Testis (tissue), 3 donors: ENCODE data around the gene SRGAP2B. TPM values are rescaled to one million over a fixed set of nuclear protein-coding genes. Genes with fewer than 3 reads are reported as not detected.
"Not testable (repeated sequence)": the region's sequence is repeated elsewhere in the genome, so short reads cannot be mapped to it uniquely, and the experiment has no call there.

Experiments
- DNase-seq: peaks from one replicate; pipeline ENCODE4 v3.0.0-alpha.2; 2019
- H3K27ac ChIP-seq, 2 donors: fragments of 200-600 bp; sonication (generic); one replicate each; pipeline ENCODE4 v1.5.1; 2019
- H3K27me3 ChIP-seq: fragments of 200-600 bp; sonication (generic); one replicate; pipeline ENCODE4 v1.5.1; 2019
- H3K36me3 ChIP-seq: fragments of 200-600 bp; sonication (generic); one replicate; pipeline ENCODE4 v1.5.1; 2017; ENCODE audit warnings: low read depth; ENCODE audit errors: missing control alignments
- H3K4me1 ChIP-seq: fragments of 200-600 bp; sonication (generic); one replicate; pipeline ENCODE4 v1.5.1; 2019
- H3K4me3 ChIP-seq, 2 donors: fragments of 200-600 bp; sonication (generic); one replicate each; pipeline ENCODE4 v1.5.1; 2017 to 2019
- H3K9me3 ChIP-seq: fragments of 200-600 bp; sonication (generic); one replicate; pipeline ENCODE4 v1.5.1; 2017
- WGBS, 2 donors: methylation state at CpG; one replicate each; pipeline ENCODE4 v1.1.5; 2018; 5-methylcytosine and 5-hydroxymethylcytosine counted together
- intact Hi-C: fragments of 100-400 bp; cut with DNase I; formaldehyde crosslinking; loops from one replicate; pipeline ENCODE4 v1.15.1; 2023; ENCODE audit warnings: low total_unique reads
- polyA plus RNA-seq: library from polyadenylated mRNA; stranded (reverse); fragments of 350-450 nt; fragmentation: Illumina TruSeq; extraction: RNeasy Lipid Tissue Mini Kit (QIAGEN cat#74804); gene quantifications from one replicate; pipeline ENCODE4 v1.2.3, GENCODE V29; 2014; ENCODE audit warnings: low read depth, low replicate concordance; ENCODE audit not compliant: insufficient read depth
- total RNA-seq, 2 donors: library from RNA; depleted of rRNA; stranded (reverse); fragments of >200 nt; gene quantifications; one replicate each; pipeline ENCODE4 v1.2.3, GENCODE V29; 2016

SRGAP2B gene
- total and polyA plus RNA-seq, 3 donors from 2014 or later = 9.8 to 12.9 (median 11.7) TPM

GRCh38 chr1:145019709-145020108 is 75.4 kb downstream of the SRGAP2B start:
- H3K36me3 ChIP-seq, DNase-seq, H3K27ac ChIP-seq, intact Hi-C loops, H3K27me3 ChIP-seq, H3K4me3 ChIP-seq, H3K9me3 ChIP-seq, H3K4me1 ChIP-seq: not testable (repeated sequence)
- WGBS, 2 donors = 79 to 83% methylated on average over 2 of the region's 2 CpGs

GRCh38 chr1:145017725-145018124 is 77.4 kb downstream of the SRGAP2B start:
- DNase-seq, H3K9me3 ChIP-seq, H3K4me1 ChIP-seq, H3K4me3 ChIP-seq, H3K36me3 ChIP-seq, intact Hi-C loops, H3K27me3 ChIP-seq, H3K27ac ChIP-seq: not testable (repeated sequence)
- WGBS, 2 donors = 43 to 67% methylated on average over 1 to 2 of the region's 2 CpGs

- H3K4me3 ChIP-seq, DNase-seq, intact Hi-C loops, H3K27me3 ChIP-seq, H3K9me3 ChIP-seq, H3K4me1 ChIP-seq, H3K36me3 ChIP-seq, H3K27ac ChIP-seq: not testable (repeated sequence)
These were observed 78.7 kb downstream of the SRGAP2B start for GRCh38 chr1:145016492-145016862.

- DNase-seq, H3K36me3 ChIP-seq, H3K9me3 ChIP-seq, H3K27me3 ChIP-seq, H3K27ac ChIP-seq, H3K4me3 ChIP-seq, intact Hi-C loops, H3K4me1 ChIP-seq: not testable (repeated sequence)
- WGBS, 2 donors = no CpG with 5 or more reads among the region's 2 CpGs
These were observed 79.2 kb downstream of the SRGAP2B start for GRCh38 chr1:145015744-145016491.

GRCh38 chr1:145013353-145013752 is 81.8 kb downstream of the SRGAP2B start:
- DNase-seq, H3K27me3 ChIP-seq, H3K4me1 ChIP-seq, H3K4me3 ChIP-seq, H3K27ac ChIP-seq, H3K36me3 ChIP-seq, H3K9me3 ChIP-seq, intact Hi-C loops: not testable (repeated sequence)
- WGBS, 2 donors = 95 to 100% methylated on average over 2 of the region's 4 CpGs

GRCh38 chr1:145011811-145012210 is 83.3 kb downstream of the SRGAP2B start:
- no CpG with 5 or more reads among the region's 4 CpGs for WGBS, 2 donors
- H3K4me3 ChIP-seq, H3K27me3 ChIP-seq, H3K9me3 ChIP-seq, H3K27ac ChIP-seq, DNase-seq, intact Hi-C loops, H3K4me1 ChIP-seq, H3K36me3 ChIP-seq: not testable (repeated sequence)

GRCh38 chr1:145010580-145010979 is 84.5 kb downstream of the SRGAP2B start:
- H3K27ac ChIP-seq, H3K36me3 ChIP-seq, H3K9me3 ChIP-seq, DNase-seq, H3K27me3 ChIP-seq, H3K4me1 ChIP-seq, H3K4me3 ChIP-seq, intact Hi-C loops: not testable (repeated sequence)
- WGBS, 2 donors = 44 to 49% methylated on average over 1 to 2 of the region's 3 CpGs

GRCh38 chr1:145009928-145010327 is 85.2 kb downstream of the SRGAP2B start:
- DNase-seq, H3K9me3 ChIP-seq, H3K27ac ChIP-seq, H3K27me3 ChIP-seq, H3K4me1 ChIP-seq, intact Hi-C loops, H3K4me3 ChIP-seq, H3K36me3 ChIP-seq: not testable (repeated sequence)
- WGBS, 2 donors = 33% methylated on average over 2 of the region's 3 CpGs; no CpG with 5 or more reads in 1 of the 2 donors

- no CpG with 5 or more reads among the region's 4 CpGs for WGBS, 2 donors
- H3K4me3 ChIP-seq, H3K9me3 ChIP-seq, H3K27ac ChIP-seq, H3K27me3 ChIP-seq, H3K36me3 ChIP-seq, DNase-seq, H3K4me1 ChIP-seq, intact Hi-C loops: not testable (repeated sequence)
These were observed 86.7 kb downstream of the SRGAP2B start for GRCh38 chr1:145008388-145008787.

- WGBS, 2 donors = no CpG with 5 or more reads among the region's 3 CpGs
These were observed 90.0 kb downstream of the SRGAP2B start for GRCh38 chr1:145005142-145005541.

GRCh38 chr1:145001381-145001780 is 93.7 kb downstream of the SRGAP2B start:
- H3K4me3 ChIP-seq, H3K4me1 ChIP-seq, H3K9me3 ChIP-seq, H3K36me3 ChIP-seq, H3K27me3 ChIP-seq, intact Hi-C loops, H3K27ac ChIP-seq, DNase-seq: not testable (repeated sequence)
- WGBS, 2 donors = 72 to 90% methylated on average over 2 of the region's 3 CpGs

More at GRCh38 chr1:145005142-145005541, 90.0 kb downstream of the SRGAP2B start:
- DNase-seq, H3K36me3 ChIP-seq, H3K27me3 ChIP-seq, H3K4me3 ChIP-seq, H3K27ac ChIP-seq, H3K9me3 ChIP-seq, intact Hi-C loops, H3K4me1 ChIP-seq: not testable (repeated sequence)

GRCh38 chr1:145000743-145001326 is 94.3 kb downstream of the SRGAP2B start:
- intact Hi-C loops, H3K27ac ChIP-seq, H3K36me3 ChIP-seq: not testable (repeated sequence)

More at GRCh38 chr1:145000743-145001326, 94.3 kb downstream of the SRGAP2B start:
- not testable (repeated sequence) for H3K4me3 ChIP-seq, H3K9me3 ChIP-seq, H3K4me1 ChIP-seq, H3K27me3 ChIP-seq, DNase-seq
- no CpG with 5 or more reads among the region's 4 CpGs for WGBS, 2 donors
